IPS-18c (cell line): ENCODE results near the gene LSM7.
"Not testable (repeated sequence)": the region's sequence is repeated elsewhere in the genome, so short reads cannot be mapped to it uniquely, and the experiment has no call there.

Source experiments
- H3K4me3 ChIP-seq: 2 replicates; pipeline ENCODE4 v1.7.0; 2013; ENCODE audit warnings: low read depth, mild to moderate bottlenecking, low read length, moderate library complexity; ENCODE audit not compliant: insufficient read depth
- H3K9me3 ChIP-seq: one replicate; pipeline ENCODE4 v1.6.1; 2013; ENCODE audit warnings: mild to moderate bottlenecking, low read length, moderate library complexity; ENCODE audit not compliant: control insufficient read depth, insufficient read depth

LSM7 gene

DNA sequence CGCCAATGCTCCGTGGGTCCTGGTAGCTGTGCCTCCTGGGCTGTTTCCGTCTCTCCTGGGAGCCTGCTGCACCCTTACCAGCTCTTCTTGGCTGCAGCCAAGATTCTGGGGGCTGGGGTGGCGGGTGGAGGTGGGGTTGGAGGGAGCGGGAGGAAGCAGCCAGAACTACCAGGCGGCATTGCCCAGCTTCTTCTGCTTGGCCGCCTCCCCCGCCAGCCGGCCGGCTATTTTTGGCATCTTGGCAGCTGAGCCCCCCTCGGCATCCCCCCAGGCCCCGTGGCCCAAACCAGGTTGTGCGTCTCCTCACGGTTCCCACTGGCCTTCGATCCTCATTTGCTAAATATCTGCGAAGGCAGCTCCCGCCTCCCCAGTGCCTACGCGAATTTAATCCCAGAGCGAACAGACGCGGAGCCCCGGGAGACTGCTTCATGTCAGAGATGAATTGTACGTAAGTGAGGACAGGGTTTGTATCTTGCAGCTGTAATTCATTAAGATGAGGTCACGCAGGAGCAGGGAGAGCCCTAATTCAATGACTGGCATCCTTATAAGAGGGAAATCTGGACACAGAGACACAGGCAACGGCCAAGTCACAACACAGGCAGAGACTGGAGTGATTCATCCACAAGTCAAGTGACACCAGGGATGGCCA lies 33.6 kb downstream of the LSM7 start:
- H3K9me3 ChIP-seq = no peaks in the 10 kb centered on the region
- H3K4me3 ChIP-seq = no peak overlapping the region

DNA sequence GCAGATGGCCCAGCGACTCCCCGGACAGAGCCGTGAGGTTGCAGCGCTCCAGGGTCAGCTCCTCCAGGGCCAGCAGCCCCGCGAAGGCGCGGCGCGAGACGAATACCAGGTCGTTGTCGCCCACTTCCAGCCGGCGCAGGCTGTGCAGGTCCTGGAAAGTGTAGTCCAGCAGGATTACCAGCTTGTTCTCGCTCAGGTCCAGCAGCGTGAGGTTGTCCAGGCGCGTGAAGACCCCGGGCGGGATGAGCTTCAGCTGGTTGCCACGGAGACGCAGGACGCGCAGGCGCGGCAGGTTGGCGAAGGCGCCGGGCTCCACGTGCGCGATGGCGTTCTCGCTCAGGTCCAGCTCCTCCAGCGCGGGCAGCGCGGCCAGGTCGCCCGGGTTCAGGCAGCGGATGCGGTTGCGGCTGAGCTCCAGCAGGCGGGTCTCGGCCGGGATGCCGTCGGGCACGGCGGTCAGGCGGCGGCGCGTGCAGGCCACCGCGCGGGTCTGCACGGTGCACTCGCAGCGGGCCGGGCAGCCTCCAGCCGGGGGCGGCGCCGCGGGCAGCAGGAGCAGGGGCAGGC lies 37.1 kb downstream of the LSM7 start:
- peaks cover 2% of the 10 kb centered on the region for H3K9me3 ChIP-seq

DNA sequence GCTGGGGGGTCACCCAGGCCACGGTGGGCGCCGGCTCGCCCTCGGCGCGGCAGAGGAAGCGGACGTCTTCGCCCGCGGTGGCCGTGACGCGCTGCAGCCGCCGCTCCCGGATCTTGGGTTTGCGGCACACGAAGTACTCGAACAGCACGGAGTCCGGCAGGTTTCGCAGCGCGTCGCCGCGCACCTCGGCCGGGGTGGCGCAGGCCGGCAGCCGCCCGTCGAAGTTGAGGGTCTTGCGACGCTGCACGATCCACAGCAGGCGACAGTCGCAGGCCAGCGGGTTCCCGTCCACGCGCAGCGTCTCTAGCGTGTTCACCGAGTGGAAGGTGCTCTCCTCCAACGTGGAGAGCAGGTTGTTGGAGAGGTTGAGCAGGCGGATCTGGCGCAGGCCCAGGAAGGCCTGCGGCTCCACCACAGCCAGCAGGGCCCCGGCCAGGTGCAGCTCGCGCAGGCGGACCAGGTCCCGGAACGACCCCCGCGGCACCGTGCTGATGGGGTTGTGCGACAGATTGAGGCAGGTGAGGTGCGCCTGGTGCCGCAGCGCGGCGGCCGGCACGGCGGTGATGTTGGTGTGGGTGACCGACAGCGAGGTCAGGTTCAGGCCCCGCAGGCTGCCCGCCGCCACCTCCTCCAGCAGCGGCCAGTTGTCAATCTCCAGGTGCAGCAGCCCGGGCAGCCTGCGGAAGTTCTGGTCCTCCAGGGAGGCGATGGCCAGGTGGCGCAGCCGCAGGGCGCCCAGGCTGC lies 37.8 kb downstream of the LSM7 start:
- Histone ChIP-seq H3K9me3 (peaks cover 2% of the 10 kb centered on the region), H3K4me3 (no peak overlapping the region; the same call in 1 of the 2 replicates)

More for the DNA sequence above, 37.1 kb downstream of the LSM7 start:
- H3K4me3 ChIP-seq = no peak overlapping the region; the same call in 1 of the 2 replicates

DNA sequence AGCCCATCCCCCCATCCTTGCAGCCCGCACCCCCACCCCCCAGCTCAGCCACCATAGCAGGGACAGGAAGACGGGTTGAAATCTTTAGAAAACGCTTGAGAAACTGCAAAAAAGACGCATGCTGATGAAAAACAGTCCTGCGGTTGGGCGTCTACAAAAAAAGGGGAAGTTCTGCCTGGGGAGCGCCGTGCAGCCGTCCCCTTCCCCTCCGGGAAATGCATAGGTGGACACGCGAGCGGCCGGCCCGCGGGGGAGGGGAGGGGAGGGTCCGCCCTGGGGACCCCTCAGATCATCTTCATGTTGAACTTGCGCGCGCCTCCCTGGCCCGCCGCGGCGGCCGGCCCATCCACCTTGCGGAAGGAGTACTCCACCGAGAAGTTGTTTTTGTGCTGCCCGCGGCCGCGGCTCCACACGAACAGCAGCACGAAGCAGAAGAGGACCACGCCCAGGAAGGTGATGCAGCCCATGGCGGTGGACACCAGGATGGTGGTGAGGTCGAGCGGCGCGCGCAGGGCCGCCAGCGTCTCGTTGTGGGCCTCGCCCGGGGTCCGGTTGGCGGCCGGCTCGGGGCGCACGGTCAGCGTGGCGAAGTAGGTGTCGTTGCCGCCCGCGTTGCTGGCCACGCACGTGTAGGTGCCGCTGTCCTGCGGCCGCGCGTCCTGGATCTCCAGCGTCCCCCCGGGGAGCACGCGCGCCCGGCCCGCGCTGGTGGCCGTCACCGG lies 38.5 kb downstream of the LSM7 start:
- Histone ChIP-seq H3K9me3 (peaks cover 2% of the 10 kb centered on the region), H3K4me3 (no peak overlapping the region)

DNA sequence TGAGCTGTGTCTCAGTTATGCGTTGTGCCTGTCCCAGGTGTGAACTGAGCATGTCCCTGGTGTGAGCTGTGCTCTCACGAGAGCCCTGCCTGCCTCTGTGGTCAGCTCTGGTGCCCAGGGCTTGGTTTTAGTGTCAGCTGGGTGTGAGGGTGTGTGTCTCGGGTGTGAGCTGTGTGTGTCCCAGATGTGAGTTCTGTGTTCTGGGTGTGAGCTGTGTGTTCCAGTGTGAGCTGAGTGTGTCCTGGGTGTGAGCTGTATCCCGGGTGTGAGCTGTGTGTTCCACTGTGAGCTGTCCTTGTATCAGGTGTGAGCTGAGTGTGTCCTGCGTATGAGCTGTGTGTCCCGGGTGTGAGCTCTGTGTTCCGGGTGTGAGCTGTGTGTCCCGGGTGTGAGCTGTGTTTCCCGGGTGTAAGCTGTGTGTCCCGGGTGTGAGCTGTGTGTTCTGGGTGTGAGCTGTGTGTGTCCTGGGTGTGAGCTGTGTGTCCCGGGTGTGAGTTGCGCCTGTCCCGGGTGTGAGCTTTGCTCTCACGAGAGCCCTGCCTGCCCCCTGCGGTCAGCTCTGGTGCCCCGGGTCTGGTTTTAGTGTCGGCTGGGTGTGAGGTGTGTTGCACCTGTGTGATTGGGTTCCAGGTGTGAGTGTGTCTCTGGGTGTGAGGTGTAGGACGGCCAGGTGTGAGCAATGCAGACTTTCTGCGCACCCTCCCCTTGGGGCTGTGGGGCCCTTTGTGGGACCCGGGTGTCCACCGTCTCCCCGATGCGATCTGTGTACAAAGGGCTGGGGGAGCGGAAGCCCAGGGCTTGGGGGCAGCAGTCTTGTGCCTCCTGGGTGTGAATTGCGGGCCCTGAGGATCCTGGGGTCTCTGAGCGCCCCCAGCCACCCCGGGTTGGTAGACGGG lies 39.3 kb downstream of the LSM7 start:
- H3K9me3 ChIP-seq = peaks cover 2% of the 10 kb centered on the region
- no peak overlapping the region for H3K4me3 ChIP-seq

DNA sequence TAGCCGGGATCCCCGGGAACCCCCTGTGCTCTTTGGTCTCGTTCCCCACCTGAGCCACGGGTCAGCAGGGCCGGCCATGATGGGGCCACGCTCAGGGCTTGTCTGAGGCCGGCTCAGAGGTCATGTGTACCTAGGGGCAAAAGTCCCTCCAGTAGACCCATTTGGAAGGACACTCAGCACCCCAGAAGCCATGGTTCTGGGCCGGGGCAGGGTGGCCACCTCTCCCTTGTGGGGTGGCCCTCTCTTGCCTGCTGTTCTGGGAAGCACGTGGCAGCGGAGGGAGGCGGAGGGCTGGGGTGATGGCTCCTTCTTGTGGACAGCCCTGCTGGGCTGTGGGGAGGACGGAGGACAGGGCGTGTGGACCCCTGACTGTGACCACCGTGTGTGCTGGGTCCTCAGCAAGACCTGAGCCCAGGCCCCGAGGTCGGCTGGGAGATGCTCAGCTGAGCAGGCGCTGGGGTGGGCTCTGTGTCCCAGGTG lies 40.0 kb downstream of the LSM7 start:
- peaks cover 2% of the 10 kb centered on the region for H3K9me3 ChIP-seq
- H3K4me3 ChIP-seq = no peak overlapping the region

DNA sequence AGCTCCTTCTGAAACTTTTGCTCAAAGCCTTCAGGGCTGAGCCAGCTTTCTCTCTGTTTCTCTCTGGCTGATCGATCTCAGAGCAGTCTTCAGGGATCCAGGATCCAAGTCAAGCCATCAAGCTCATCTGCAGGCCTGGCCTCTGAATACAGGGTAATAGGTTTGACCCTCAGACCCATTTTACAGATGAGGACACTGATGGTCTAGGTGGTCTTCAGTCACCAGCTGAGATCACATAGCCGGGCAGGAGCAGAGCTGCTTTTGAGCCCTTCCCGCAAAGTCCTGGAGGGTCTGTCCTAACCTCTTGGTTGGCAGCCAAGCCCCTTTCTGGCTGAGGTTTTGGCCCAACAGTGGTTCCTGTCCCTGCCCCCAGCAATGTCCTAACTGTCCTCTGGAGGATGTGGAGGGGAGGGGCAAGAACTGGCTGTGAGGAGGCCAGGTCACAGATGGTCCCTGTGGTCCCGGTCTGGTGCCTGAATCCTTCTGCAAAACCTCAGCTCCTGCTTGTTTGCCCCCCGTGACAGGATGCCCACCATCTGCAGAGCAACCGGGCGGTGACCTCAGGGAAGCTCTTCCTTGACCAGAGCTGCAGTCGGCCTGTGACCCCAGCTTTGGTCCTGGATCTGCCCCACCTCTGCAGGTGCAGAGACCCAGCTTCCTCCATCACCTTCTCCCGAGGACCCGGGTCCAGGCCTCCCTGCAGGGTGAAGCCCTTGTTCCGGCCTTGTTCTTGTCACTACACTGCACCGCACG lies 40.6 kb downstream of the LSM7 start:
- Histone ChIP-seq H3K4me3 (no peak overlapping the region), H3K9me3 (peaks cover 2% of the 10 kb centered on the region)

DNA sequence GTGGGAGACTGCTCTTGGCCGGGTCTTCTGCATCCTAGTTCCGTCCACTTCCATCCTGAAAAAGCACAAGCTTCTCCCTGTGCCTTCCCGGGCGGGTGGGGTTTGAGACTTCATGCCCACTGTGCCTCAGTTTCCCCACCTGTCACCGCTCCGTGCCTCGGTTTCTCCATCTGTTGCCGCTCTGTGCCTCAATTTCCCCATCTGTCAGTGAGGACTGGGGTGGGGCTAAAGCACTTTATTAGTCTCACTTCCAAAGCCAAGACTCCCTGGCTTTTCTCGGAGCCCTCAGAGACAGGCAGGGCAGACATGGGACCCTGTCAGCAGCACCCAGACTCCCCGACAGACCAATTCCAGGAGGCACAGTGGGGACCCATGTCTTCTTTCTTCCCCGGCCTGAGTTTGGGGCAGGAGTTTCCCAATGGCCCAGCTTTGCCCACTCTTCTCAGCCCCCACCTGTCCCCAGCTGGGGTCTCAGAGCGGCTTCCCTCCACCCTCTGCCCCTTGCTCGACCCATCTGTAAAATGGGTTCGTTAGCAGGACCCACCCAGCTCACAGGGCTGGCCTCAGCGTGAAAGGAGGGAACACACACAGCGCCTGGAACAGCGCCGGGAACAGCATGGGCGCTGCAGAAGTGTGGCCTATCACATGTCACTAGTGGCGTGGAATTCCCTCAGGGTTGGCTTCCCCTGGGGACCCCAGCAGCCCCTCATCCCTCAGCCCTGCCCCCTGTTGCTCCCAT lies 41.8 kb downstream of the LSM7 start:
- H3K9me3 ChIP-seq = peaks cover 2% of the 10 kb centered on the region
- no peak overlapping the region for H3K4me3 ChIP-seq

DNA sequence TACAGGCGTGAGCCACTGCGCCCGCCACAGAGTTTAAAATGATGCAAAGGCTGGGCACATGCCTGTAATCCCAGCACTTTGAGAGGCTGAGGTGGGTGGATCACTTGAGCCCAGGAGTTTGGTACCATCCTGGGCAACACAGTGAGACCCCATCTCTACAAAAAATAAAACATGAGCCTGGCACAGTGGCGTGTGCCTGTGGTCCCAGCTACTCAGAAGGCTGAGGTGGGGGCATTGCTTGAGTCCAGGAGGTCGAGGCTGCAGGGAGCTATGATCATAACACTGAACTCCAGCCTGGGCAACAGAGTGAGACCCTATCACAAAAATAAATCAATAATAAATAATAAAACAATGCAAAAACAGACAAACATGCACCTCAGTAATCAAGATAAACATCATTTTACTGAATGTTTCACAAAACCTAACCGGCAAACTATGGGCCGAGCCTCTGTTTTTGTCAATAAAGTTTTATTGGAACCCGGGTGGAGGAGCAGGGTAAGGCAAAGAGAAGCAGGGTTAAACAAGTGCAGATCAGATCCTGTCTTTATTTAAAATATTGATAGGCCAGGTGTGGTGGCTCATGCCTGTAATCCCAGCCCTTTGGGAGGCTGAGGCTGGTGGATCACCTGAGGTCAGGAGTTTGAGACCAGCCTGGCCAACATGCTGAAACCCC lies 44.4 kb downstream of the LSM7 start:
- peaks cover under 1% of the 10 kb centered on the region for H3K9me3 ChIP-seq
- no peak overlapping the region for H3K4me3 ChIP-seq

DNA sequence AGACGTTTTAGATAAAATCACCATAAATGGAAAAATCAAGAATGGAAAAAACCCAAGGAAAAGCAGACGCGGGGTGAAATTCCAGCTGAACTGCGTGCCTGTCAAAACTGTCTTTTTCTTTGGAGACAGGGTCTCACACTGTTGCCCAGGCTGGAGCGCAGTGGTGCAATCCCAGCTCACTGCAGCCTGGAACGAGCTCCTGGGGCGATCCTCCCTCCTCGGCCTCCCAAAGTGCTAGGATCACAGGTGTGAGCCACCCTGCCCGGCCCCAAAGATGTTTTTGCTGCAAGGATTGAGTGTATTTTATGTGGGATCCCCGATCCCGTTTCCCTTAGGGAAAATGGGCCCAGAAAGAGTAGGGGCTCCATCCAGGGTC lies 45.5 kb downstream of the LSM7 start:
- Histone ChIP-seq H3K9me3 (no peaks in the 10 kb centered on the region), H3K4me3 (no peak overlapping the region)

DNA sequence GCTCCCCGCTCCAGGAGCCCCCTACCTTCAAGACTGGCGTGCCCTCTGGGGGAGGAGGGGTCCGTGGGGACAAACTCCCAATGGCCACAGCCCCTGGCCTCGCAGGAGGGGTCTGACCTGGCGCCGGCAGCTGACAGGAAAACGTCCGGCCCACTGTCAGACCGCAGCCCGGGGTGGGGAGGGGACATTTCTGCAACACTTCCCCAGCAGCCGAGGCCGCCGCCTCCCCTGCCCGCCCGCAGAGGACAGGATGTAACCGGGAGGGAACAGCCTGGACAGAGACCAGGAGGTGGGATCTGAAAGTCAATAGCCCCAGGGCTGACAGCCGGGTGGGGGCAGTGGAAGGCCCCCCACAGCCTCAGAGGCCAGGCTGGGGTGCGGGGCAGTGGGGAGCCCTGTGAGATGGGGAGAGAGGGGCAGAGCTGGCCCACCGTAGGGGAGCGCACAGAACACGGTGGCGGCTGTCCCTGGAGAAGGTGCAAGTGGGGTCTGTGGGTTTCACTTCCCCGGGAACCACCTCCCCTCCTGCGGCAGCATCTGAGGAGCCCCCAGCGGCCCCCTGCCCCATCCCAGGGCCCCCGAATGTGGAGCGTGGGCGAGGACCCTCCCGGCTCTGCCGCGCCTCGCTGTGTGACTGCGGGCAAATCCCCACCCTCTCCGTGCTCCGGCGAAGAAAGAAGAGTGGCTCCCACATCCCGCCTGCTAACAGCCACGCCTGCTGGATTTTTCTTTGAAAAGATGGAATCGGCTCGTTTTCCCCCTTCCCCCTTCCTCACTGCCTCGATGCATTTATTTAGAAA lies 46.1 kb downstream of the LSM7 start, which contains the start of gene PEAK3:
Gene PEAK3 (minus strand): TSS at position 114 of the 800 bp plus-strand sequence. CDS start 1,244 bp downstream, outside the sequence.
- Histone ChIP-seq H3K4me3 (peak within 1 kb of the TSS; percentile 56), H3K9me3 (no peaks in the 10 kb centered on the region)

DNA sequence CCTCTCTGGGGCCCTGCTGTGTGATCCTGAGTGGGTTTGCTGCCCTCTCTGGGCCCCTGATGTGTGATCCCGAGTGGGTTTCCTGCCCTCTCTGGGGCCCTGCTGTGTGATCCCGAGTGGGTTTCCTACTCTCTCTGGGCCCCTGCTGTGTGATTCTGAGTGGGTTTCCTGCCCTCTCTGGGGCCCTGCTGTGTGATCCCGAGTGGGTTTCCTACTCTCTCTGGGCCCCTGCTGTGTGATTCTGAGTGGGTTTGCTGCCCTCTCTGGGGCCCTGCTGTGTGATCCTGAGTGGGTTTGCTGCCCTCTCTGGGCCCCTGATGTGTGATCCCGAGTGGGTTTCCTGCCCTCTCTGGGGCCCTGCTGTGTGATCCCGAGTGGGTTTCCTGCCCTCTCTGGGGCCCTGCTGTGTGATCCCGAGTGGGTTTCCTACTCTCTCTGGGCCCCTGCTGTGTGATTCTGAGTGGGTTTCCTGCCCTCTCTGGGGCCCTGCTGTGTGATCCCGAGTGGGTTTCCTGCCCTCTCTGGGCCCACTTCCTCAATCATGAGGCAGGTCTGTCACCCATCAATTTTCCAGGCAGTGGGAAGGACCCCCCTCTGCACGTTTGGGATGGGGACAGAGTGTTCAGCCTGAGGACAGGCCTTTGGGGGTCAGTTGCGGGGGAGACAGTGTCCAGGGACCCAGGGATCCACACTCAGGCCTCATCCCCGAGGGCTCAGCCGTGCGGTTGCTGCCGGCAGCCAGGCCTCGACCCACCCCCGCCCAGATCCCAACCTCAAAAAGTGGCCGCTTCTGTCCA lies 46.9 kb downstream of the LSM7 start:
- peak overlapping the region; percentile 56 for H3K4me3 ChIP-seq
- H3K9me3 ChIP-seq = not testable (repeated sequence)

DNA sequence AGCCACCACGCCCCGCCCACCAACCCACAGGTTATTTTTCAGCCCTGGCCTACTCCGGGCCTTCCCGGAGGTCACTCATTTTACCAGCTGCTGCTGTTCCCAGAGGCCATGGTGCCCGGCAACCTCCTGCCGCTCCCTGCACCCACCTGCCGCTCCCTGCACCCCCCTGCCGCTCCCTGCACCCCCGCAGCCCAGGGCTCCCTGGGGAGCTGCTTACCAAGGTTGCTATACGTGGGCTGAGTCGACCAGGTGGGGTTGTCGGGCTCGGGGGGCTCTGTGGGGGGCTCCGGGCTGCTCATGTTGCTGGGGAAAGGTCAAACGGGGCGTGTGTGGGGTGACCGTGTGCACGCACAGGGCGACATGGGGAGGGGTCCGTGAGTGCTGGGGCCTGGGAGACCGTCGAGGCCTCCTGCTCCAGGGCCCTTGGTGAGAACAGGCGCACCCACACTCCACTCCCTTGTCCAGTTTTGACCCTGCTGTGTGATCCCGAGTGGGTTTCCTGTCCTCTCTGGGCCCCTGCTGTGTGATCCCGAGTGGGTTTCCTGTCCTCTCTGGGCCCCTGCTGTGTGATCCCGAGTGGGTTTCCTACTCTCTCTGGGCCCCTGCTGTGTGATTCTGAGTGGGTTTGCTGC lies 47.6 kb downstream of the LSM7 start:
- H3K4me3 ChIP-seq = no peak overlapping the region

More for the DNA sequence above, 47.6 kb downstream of the LSM7 start:
- no peaks in the 10 kb centered on the region for H3K9me3 ChIP-seq
